ENCODE data around the gene SLC25A27. TPM values are rescaled to one million over a fixed set of nuclear protein-coding genes. Genes with fewer than 3 reads are reported as not detected.

Gene SLC25A27
- total and polyA plus RNA-seq, 2 of the 4 experiments (the other 2 are of a cell fraction) = 1.3 TPM; not detected in 1

GRCh38 chr6:46628976-46629375 is 23.8 kb upstream of the SLC25A27 start:
- H4K20me1 ChIP-seq (ENCODE audit: insufficient read depth, low read length) = no peaks in the 10 kb centered on the region
- CTCF ChIA-PET = no interaction called here
- no peak overlapping the region for H3K18ac ChIP-seq (ENCODE audit: low read depth, low read length)
- H3K36me3 ChIP-seq (ENCODE audit: control insufficient read depth, insufficient read depth, low read length) = no peaks in the 10 kb centered on the region
- no peak overlapping the region for H2BK15ac ChIP-seq (ENCODE audit: low read depth, low read length)
- H2AK5ac ChIP-seq (ENCODE audit: low read depth, low read length) = no peak overlapping the region
- in situ Hi-C loops (cut with MboI; ENCODE audit: low sequenced_read_pairs) (no loop called here), intact Hi-C loops (cut with micrococcal nuclease) (loop anchor here (2.0 to 5.0 kb wide), 2 partner anchors 407 to 538 kb away; no protein-coding TSS in a partner anchor), dilution Hi-C loops (cut with HindIII; ENCODE audit: low sequenced_read_pairs, unreplicated experiment) (no loop called here)
- H2BK120ac ChIP-seq (ENCODE audit: low read depth, low read length) = no peak overlapping the region
- no peak overlapping the region for H3K14ac ChIP-seq (replicated peaks; ENCODE audit: low read depth, low read length)
- no peaks in the 10 kb centered on the region for H3K4me1 ChIP-seq (ENCODE audit: control insufficient read depth, insufficient read depth, low read length)
- no peak overlapping the region for H3K4ac ChIP-seq (ENCODE audit: low read depth, low read length)
- H4K8ac ChIP-seq (ENCODE audit: low read depth in 2 of 2, low read length in 2 of 2) = no peak overlapping the region
- H4K91ac ChIP-seq (ENCODE audit: insufficient read depth, low read depth, low read length) = no peak overlapping the region
- H3K9me3 ChIP-seq (ENCODE audit: control insufficient read depth, insufficient read depth, low read length) = no peaks in the 10 kb centered on the region
- no peak for DNase-seq
- no TSS peak for BruUV-seq (replicated peaks)
- H3K9ac ChIP-seq (ENCODE audit: low read depth, low read length) = no peak overlapping the region
- TF ChIP-seq, protein P1, sequence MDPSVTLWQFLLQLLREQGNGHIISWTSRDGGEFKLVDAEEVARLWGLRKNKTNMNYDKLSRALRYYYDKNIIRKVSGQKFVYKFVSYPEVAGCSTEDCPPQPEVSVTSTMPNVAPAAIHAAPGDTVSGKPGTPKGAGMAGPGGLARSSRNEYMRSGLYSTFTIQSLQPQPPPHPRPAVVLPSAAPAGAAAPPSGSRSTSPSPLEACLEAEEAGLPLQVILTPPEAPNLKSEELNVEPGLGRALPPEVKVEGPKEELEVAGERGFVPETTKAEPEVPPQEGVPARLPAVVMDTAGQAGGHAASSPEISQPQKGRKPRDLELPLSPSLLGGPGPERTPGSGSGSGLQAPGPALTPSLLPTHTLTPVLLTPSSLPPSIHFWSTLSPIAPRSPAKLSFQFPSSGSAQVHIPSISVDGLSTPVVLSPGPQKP (IDR thresholded peaks at IDR 0.05; ENCODE audit: borderline replicate concordance, low read depth, low read length) = no peak
- no peak for TF ChIP-seq CHD1 (IDR thresholded peaks at IDR 0.05; ENCODE audit: low read depth, low read length)
- no peak for TF ChIP-seq RCOR1 (IDR thresholded peaks at IDR 0.05; ENCODE audit: insufficient replicate concordance, low read length)
- no peak for TF ChIP-seq NFE2L2 (IDR thresholded peaks at IDR 0.05; ENCODE audit: low read depth, low read length)
- TF ChIP-seq, protein P2, sequence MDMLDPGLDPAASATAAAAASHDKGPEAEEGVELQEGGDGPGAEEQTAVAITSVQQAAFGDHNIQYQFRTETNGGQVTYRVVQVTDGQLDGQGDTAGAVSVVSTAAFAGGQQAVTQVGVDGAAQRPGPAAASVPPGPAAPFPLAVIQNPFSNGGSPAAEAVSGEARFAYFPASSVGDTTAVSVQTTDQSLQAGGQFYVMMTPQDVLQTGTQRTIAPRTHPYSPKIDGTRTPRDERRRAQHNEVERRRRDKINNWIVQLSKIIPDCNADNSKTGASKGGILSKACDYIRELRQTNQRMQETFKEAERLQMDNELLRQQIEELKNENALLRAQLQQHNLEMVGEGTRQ (IDR thresholded peaks at IDR 0.05; ENCODE audit: low read depth, low read length) = no peak
- no peak for TF ChIP-seq MAFK (IDR thresholded peaks at IDR 0.05; ENCODE audit: low read depth, low read length)
- no peak for TF ChIP-seq BHLHE40 (IDR thresholded peaks at IDR 0.05; ENCODE audit: low read depth, low read length)
- no peak for TF ChIP-seq SMC3 (IDR thresholded peaks at IDR 0.05; ENCODE audit: low read depth, low read length)
- TF ChIP-seq RFX5 (IDR thresholded peaks at IDR 0.05; ENCODE audit: low read depth, low read length) = no peak
- TF ChIP-seq FOS (IDR thresholded peaks at IDR 0.05; ENCODE audit: low read depth, low read length) = no peak
- no peak for TF ChIP-seq MAZ (IDR thresholded peaks at IDR 0.05; ENCODE audit: borderline replicate concordance, low read depth, low read length)
- no CpG with 5 or more reads among the region's 3 CpGs for WGBS, 2 experiments (ENCODE audit: extremely low coverage in 2 of 2, insufficient read length in 1 of 2)
- no peaks in the 10 kb centered on the region for H3K27me3 ChIP-seq (ENCODE audit: control insufficient read depth, insufficient read depth, low read length)
- no peak overlapping the region for H2AFZ ChIP-seq (replicated peaks; ENCODE audit: low read length, poor library complexity)
- no peak for ATAC-seq (ENCODE audit: low read depth)
- POLR2A ChIA-PET (ENCODE audit: unreplicated experiment) = no interaction called here
- H3K56ac ChIP-seq (ENCODE audit: extremely low read depth, insufficient read depth, low read length) = no peak overlapping the region
- H2AK9ac ChIP-seq (replicated peaks; ENCODE audit: low read depth, low read length, poor library complexity) = no peak overlapping the region
- no peaks in the 10 kb centered on the region for H3K9me1 ChIP-seq (ENCODE audit: insufficient read depth, low read length)
- no peak overlapping the region for H2BK5ac ChIP-seq (ENCODE audit: low read depth, low read length, poor library complexity, severe bottlenecking)
- no peak overlapping the region for H2BK20ac ChIP-seq (ENCODE audit: low read depth, low read length)
- no peak overlapping the region for H3K23ac ChIP-seq (ENCODE audit: low read depth, low read length)
- H3K79me1 ChIP-seq (ENCODE audit: low read depth in 1 of 2, low read length in 2 of 2) = no peaks in the 10 kb centered on the region
- no peak overlapping the region for H3K4me2 ChIP-seq (ENCODE audit: low read depth, low read length)
- no peak overlapping the region for H3K27ac ChIP-seq (ENCODE audit: insufficient read depth, low read length)
- H4K5ac ChIP-seq (ENCODE audit: low read depth, low read length) = no peak overlapping the region
- H3K4me3 ChIP-seq (ENCODE audit: insufficient read depth, low read depth, low read length) = no peak overlapping the region

All from IMR-90 (cell line).